CD14-positive monocyte (primary cell): ENCODE data around the gene PYGL. TPM values are rescaled to one million over a fixed set of nuclear protein-coding genes. Genes with fewer than 3 reads are reported as not detected.
A peak's percentile ranks its signal among the peaks of the same experiment; 100 is the strongest.

Experiments
- DNase-seq, 3 donors: peaks; one replicate each; pipeline ENCODE4 v3.0.0-alpha.2; 2011 to 2022
- H2AFZ ChIP-seq: 2 replicates; pipeline ENCODE4 v1.6.0; 2012; ENCODE audit warnings: mild to moderate bottlenecking, low read depth, low read length, inconsistent platforms; ENCODE audit not compliant: insufficient read depth, poor library complexity, severe bottlenecking
- H3K27ac ChIP-seq, 2 donors: 1 replicate in 1 of 2; 2 replicates in 1 of 2; pipeline ENCODE4 v1.5.1; 2012 to 2013; ENCODE audit warnings: low read length in 2 of 2, control low read depth in 1 of 2, inconsistent platforms in 1 of 2, low read depth in 1 of 2, mild to moderate bottlenecking in 1 of 2
- H3K27me3 ChIP-seq, 2 donors: one replicate each; pipeline versions ENCODE4 v1.6.0 to v1.6.1; 2011 to 2013; ENCODE audit warnings: low read length in 2 of 2; ENCODE audit not compliant: control insufficient read depth in 2 of 2, insufficient read depth in 2 of 2
- H3K36me3 ChIP-seq, 2 donors: replicated peaks in 1 of 2; 1 replicate in 1 of 2; 2 replicates in 1 of 2; pipeline versions ENCODE4 v1.5.1 to v1.6.1; 2012 to 2013; ENCODE audit warnings: low read length in 2 of 2, control low read depth in 1 of 2, inconsistent platforms in 1 of 2, mild to moderate bottlenecking in 1 of 2; ENCODE audit not compliant: insufficient read depth in 2 of 2, control insufficient read depth in 1 of 2
- H3K4me1 ChIP-seq, 2 donors: 1 replicate in 1 of 2; 2 replicates in 1 of 2; pipeline versions ENCODE4 v1.5.1 to v1.6.1; 2012 to 2013; ENCODE audit warnings: low read length in 2 of 2, control low read depth in 1 of 2, inconsistent platforms in 1 of 2, mild to moderate bottlenecking in 1 of 2, moderate library complexity in 1 of 2; ENCODE audit not compliant: insufficient read depth in 2 of 2, control insufficient read depth in 1 of 2
- H3K4me2 ChIP-seq: replicated peaks from 2 replicates; pipeline ENCODE3; 2012; ENCODE audit warnings: low read length, moderate library complexity, mild to moderate bottlenecking; ENCODE audit not compliant: poor library complexity, severe bottlenecking; ENCODE audit errors: extremely low read depth
- H3K4me3 ChIP-seq, 3 experiments: fragments of 200-600 bp in 1 of 3; sonication (generic) in 1 of 3; replicated peaks in 1 of 3; 1 replicate in 2 of 3; 2 replicates in 1 of 3; pipeline ENCODE4 v1.5.1; 2011 to 2013; ENCODE audit warnings: low read length in 3 of 3, mild to moderate bottlenecking in 3 of 3, control low read depth in 2 of 3, low read depth in 2 of 3, inconsistent platforms in 1 of 3, moderate library complexity in 1 of 3
- H3K79me2 ChIP-seq: 2 replicates; pipeline ENCODE4 v1.6.0; 2012; ENCODE audit warnings: mild to moderate bottlenecking, control low read depth, inconsistent platforms, low read length, moderate library complexity; ENCODE audit not compliant: insufficient read depth
- H3K9ac ChIP-seq: 2 replicates; pipeline ENCODE4 v1.6.0; 2017; ENCODE audit warnings: low read length, mild to moderate bottlenecking; ENCODE audit not compliant: insufficient read depth, poor library complexity, severe bottlenecking
- H3K9me3 ChIP-seq, 2 donors: replicated peaks in 1 of 2; 1 replicate in 1 of 2; 2 replicates in 1 of 2; pipeline versions ENCODE4 v1.5.1 to v1.6.1; 2012 to 2013; ENCODE audit warnings: low read length in 2 of 2, control low read depth in 1 of 2; ENCODE audit not compliant: control insufficient read depth in 1 of 2, insufficient read depth in 1 of 2
- H4K20me1 ChIP-seq: 2 replicates; pipeline ENCODE4 v1.6.0; 2012; ENCODE audit warnings: mild to moderate bottlenecking, low read length, control low read depth, moderate library complexity; ENCODE audit not compliant: insufficient read depth
- H3K27ac Mint-ChIP-seq, 7 donors: one replicate each; pipeline ENCODE4 v1.8.0; 2020; ENCODE audit warnings: mild to moderate bottlenecking in 7 of 7, mixed read lengths in 7 of 7, moderate library complexity in 6 of 7, inconsistent platforms in 2 of 7
- H3K27me3 Mint-ChIP-seq, 3 donors: one replicate each; pipeline ENCODE4 v1.8.0; 2021 to 2022; ENCODE audit warnings: low read depth in 3 of 3, mild to moderate bottlenecking in 3 of 3, mixed read lengths in 3 of 3, moderate library complexity in 3 of 3, inconsistent platforms in 1 of 3
- H3K36me3 Mint-ChIP-seq, 2 donors: one replicate each; pipeline ENCODE4 v1.8.0; 2020; ENCODE audit warnings: mixed read lengths in 2 of 2, inconsistent platforms in 1 of 2, mild to moderate bottlenecking in 1 of 2
- H3K4me1 Mint-ChIP-seq: one replicate; pipeline ENCODE4 v1.8.0; 2020; ENCODE audit warnings: mild to moderate bottlenecking, mixed read lengths
- H3K4me3 Mint-ChIP-seq, 2 donors: one replicate each; pipeline ENCODE4 v1.8.0; 2020; ENCODE audit warnings: mild to moderate bottlenecking in 2 of 2, mixed read lengths in 2 of 2, moderate library complexity in 1 of 2
- H3K9me3 Mint-ChIP-seq, 7 donors: one replicate each; pipeline ENCODE4 v1.8.0; 2020 to 2022; ENCODE audit warnings: mixed read lengths in 7 of 7, mild to moderate bottlenecking in 6 of 7, moderate library complexity in 6 of 7, inconsistent platforms in 2 of 7
- WGBS: methylation state at CpG from one replicate; pipeline ENCODE4 v1.1.5; 2013; ENCODE audit warnings: missing lambda C conversion rate; ENCODE audit not compliant: insufficient coverage; 5-methylcytosine and 5-hydroxymethylcytosine counted together
- intact Hi-C, 2 donors: fragments of 100-400 bp; cut with micrococcal nuclease; formaldehyde crosslinking; loops; one replicate each; pipeline versions ENCODE4 v1.15.0 to v1.15.1; 2023
- polyA plus RNA-seq, 3 donors: library from polyadenylated mRNA; depleted of rRNA in 1 of 3; unstranded in 2 of 3; stranded (reverse) in 1 of 3; fragments of 300-500 nt in 2 of 3; fragments of >200 nt in 1 of 3; fragmentation: Illumina TruSeq in 2 of 3; gene quantifications; 1 replicate in 2 of 3; 2 replicates in 1 of 3; pipeline ENCODE4 v1.2.3, GENCODE V29; 2012 to 2021
- TF ChIP-seq, protein P1 (sequence below): fragments of 200-600 bp; IDR thresholded peaks from one replicate; pipeline ENCODE4 v1.8.0; 2022; ENCODE audit warnings: antibody characterized with exemption, mild to moderate bottlenecking

Gene PYGL
- polyA plus RNA-seq, 3 donors, result 125 to 184 (median 166) TPM

DNA sequence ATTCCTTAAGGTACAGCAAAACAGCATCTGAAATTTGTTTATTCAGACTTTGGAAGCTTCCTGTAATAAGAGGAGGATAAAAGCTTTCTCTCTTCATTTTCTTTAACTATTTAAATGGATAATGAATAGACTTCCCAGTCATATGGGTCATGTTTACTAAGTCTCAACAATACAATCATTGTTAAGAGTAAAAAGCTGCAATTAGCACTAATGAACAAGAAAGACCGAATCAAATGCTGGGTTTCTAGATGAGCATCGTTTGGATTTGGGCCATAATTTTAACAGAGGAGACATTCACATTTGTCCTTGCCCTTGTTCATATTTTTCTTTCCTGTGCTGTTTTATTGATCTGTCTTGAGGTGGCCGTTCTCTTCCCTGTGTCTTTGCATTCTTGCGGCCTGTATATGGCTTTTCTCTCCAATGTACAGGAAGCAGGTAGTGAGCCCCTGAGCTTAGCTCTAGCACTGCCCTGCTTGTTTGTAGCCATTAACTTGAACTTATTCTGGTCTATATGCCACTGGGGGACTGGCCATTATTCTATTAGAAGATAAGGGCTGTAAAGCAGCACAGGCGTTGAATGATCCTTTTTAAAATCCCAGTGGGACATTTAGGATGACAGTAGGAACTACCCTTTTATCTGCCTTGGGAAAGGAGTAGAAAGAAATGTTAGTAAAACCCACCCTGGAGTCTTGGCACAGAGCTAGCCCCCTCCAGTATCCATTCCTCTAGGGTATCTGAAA, 37.8 kb downstream of the PYGL start:
- Histone ChIP-seq H3K4me2 (no peak overlapping the region), H3K9ac (no peak overlapping the region), H3K27ac (no peak overlapping the region), H3K27me3 (no peaks in the 10 kb centered on the region), H3K36me3 (peaks cover 90 to 99% of the 10 kb centered on the region in 2 donors), H4K20me1 (no peaks in the 10 kb centered on the region), H2AFZ (no peak overlapping the region), H3K79me2 (no peaks in the 10 kb centered on the region), H3K9me3 (no peaks in the 10 kb centered on the region), H3K4me3 (no peak overlapping the region), H3K4me1 (no peaks in the 10 kb centered on the region)
- Mint-ChIP-seq H3K4me3 (no peak overlapping the region), H3K4me1 (peaks cover 1% of the 10 kb centered on the region), H3K27ac (peak overlapping the region in 1 of 7 donors; percentile 89), H3K27me3 (peaks cover 0 to 1% (median 0%) of the 10 kb centered on the region in 3 donors), H3K36me3 (peaks cover 87 to 90% of the 10 kb centered on the region in 2 donors), H3K9me3 (peaks cover 0 to 4% (median 0%) of the 10 kb centered on the region in 7 donors)
- intact Hi-C loops, result no loop called here
- TF ChIP-seq, protein P1, sequence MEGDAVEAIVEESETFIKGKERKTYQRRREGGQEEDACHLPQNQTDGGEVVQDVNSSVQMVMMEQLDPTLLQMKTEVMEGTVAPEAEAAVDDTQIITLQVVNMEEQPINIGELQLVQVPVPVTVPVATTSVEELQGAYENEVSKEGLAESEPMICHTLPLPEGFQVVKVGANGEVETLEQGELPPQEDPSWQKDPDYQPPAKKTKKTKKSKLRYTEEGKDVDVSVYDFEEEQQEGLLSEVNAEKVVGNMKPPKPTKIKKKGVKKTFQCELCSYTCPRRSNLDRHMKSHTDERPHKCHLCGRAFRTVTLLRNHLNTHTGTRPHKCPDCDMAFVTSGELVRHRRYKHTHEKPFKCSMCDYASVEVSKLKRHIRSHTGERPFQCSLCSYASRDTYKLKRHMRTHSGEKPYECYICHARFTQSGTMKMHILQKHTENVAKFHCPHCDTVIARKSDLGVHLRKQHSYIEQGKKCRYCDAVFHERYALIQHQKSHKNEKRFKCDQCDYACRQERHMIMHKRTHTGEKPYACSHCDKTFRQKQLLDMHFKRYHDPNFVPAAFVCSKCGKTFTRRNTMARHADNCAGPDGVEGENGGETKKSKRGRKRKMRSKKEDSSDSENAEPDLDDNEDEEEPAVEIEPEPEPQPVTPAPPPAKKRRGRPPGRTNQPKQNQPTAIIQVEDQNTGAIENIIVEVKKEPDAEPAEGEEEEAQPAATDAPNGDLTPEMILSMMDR, result no peak
- WGBS, result 100% methylated on average over 1 of the region's 5 CpGs
- DNase-seq, result no peak

DNA sequence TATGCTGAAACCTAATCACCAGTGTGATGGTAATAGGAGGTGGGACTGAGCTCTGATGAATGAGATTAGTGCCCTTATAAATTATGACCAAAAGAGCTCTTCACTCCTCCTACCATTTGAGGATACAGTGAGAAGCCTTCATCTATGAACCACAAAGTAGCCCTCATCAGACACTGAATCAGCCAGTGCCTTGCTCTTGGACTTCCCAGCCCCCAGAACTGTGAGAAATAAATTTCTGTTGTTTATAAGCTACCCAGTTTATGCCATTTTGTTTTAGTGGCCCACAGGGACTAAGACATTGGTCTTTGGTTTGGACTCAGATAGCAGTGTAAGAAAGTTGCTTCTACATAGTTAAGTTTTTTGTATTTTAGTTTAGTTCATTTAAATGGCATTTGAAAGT, 39.6 kb downstream of the PYGL start:
- peaks cover 86 to 99% of the 10 kb centered on the region in 2 donors for H3K36me3 ChIP-seq
- intact Hi-C loops, result no loop called here

More for the DNA sequence above, 39.6 kb downstream of the PYGL start:
- Histone ChIP-seq H3K4me3 (no peak overlapping the region), H3K9me3 (no peaks in the 10 kb centered on the region), H2AFZ (no peak overlapping the region), H3K27ac (no peak overlapping the region), H3K4me2 (no peak overlapping the region), H3K27me3 (no peaks in the 10 kb centered on the region), H3K4me1 (no peaks in the 10 kb centered on the region), H3K9ac (no peak overlapping the region), H4K20me1 (no peaks in the 10 kb centered on the region), H3K79me2 (no peaks in the 10 kb centered on the region)
- Mint-ChIP-seq H3K9me3 (peaks cover 0 to 4% (median 0%) of the 10 kb centered on the region in 7 donors), H3K36me3 (peaks cover 79 to 85% of the 10 kb centered on the region in 2 donors), H3K4me1 (peaks cover 3% of the 10 kb centered on the region), H3K27ac (no peak overlapping the region), H3K4me3 (no peak overlapping the region), H3K27me3 (peaks cover 0 to 1% (median 0%) of the 10 kb centered on the region in 3 donors)
- TF ChIP-seq, protein P1, result no peak
- DNase-seq, result no peak
